ENCODE measurements around the gene WRAP73.

DNA sequence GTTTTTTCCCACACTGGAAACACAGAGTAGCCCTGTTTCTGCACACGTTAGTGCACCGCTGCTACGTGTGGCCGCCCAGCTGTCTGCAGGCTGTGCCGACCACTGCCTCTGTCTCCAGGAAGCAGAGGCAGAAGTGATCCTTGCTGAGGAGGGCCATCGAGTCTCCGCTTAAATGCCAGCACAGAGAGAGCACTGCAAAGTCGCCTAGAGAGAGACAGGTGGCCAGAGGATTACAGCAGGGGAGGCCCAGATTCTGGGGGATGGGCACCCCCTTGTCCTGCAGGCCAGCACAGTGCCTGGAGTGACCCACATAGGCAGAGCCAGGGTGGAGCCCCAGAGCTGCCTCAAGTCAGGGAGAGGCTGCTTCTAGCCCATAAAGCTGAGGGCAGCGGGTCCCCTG, 19.0 kb downstream of the WRAP73 start:
- TF ChIP-seq EZH2 (IDR thresholded peaks at IDR 0.05; ENCODE audit: borderline replicate concordance, low read length), result no peak
- TF ChIP-seq CTCF (IDR thresholded peaks at IDR 0.05; ENCODE audit: low read length), result no peak

All from OCI-LY1 (cell line).